ENCODE results near the gene TUT4.

Gene TUT4

GRCh38 chr1:52532731-52533327 lies 20.1 kb downstream of the TUT4 start:
- DNase-seq = no peak

GRCh38 chr1:52532247-52532646 lies 20.6 kb downstream of the TUT4 start:
- DNase-seq = no peak

GRCh38 chr1:52531249-52531872 lies 21.5 kb downstream of the TUT4 start:
- no peak for DNase-seq

- no peak for DNase-seq
These were observed 22.2 kb downstream of the TUT4 start for GRCh38 chr1:52530563-52531144.

GRCh38 chr1:52523376-52523775 lies 29.5 kb downstream of the TUT4 start:
- no peak for DNase-seq

- no peak for DNase-seq
These were observed 32.7 kb downstream of the TUT4 start for GRCh38 chr1:52520148-52520547.

- DNase-seq = no peak
These were observed 33.9 kb downstream of the TUT4 start for GRCh38 chr1:52518962-52519361.

GRCh38 chr1:52511851-52512615 lies 40.9 kb downstream of the TUT4 start:
- DNase-seq = no peak

GRCh38 chr1:52511439-52511838 lies 41.5 kb downstream of the TUT4 start:
- DNase-seq = no peak

- DNase-seq = no peak
These were observed 45.9 kb downstream of the TUT4 start for GRCh38 chr1:52506920-52507546.

GRCh38 chr1:52506349-52506748 lies 46.5 kb downstream of the TUT4 start:
- no peak for DNase-seq

GRCh38 chr1:52504720-52505119 lies 48.2 kb downstream of the TUT4 start:
- DNase-seq = no peak

- DNase-seq = no peak
These were observed 49.2 kb downstream of the TUT4 start for GRCh38 chr1:52503706-52504105.

- no peak for DNase-seq
These were observed 50.1 kb downstream of the TUT4 start for GRCh38 chr1:52502789-52503188.

GRCh38 chr1:52487632-52488031 lies 65.3 kb downstream of the TUT4 start:
- no peak for DNase-seq

GRCh38 chr1:52482326-52483004 lies 70.4 kb downstream of the TUT4 start:
- DNase-seq = no peak

GRCh38 chr1:52479076-52479475 lies 73.8 kb downstream of the TUT4 start:
- DNase-seq = no peak

GRCh38 chr1:52477876-52478275 lies 75.0 kb downstream of the TUT4 start:
- DNase-seq = no peak

- no peak for DNase-seq
These were observed 75.9 kb downstream of the TUT4 start for GRCh38 chr1:52476943-52477342.

GRCh38 chr1:52474807-52475206 lies 78.1 kb downstream of the TUT4 start:
- DNase-seq = no peak

GRCh38 chr1:52473039-52473438 lies 79.9 kb downstream of the TUT4 start:
- no peak for DNase-seq

- DNase-seq = no peak
These were observed 80.5 kb downstream of the TUT4 start for GRCh38 chr1:52472384-52472783.

- DNase-seq = no peak
These were observed 83.8 kb downstream of the TUT4 start for GRCh38 chr1:52469108-52469507.

Data from activated CD4-positive, alpha-beta T cell treated with anti-CD3 and anti-CD28 coated beads, Interleukin-2, amount 50 U/mL, for 4 hours (primary cell).